HL-60 (cell line): ENCODE data around the gene SLC16A11.

Experiments
- DNase-seq, 2 experiments: peaks; one replicate each; pipeline ENCODE4 v3.0.0-alpha.2; 2010 to 2020; ENCODE audit warnings: low read depth in 1 of 2, low spot score in 1 of 2
- H3K27ac ChIP-seq: fragments of 250-450 bp; sonication (Bioruptor Pico); replicated peaks from 2 replicates; pipeline ENCODE4 v1.5.1; 2020; ENCODE audit warnings: mild to moderate bottlenecking, moderate library complexity
- H3K27me3 ChIP-seq: fragments of 250-450 bp; sonication (Bioruptor Pico); 2 replicates; pipeline ENCODE4 v1.5.1; 2021; ENCODE audit warnings: mild to moderate bottlenecking, moderate library complexity; ENCODE audit not compliant: insufficient read depth, poor library complexity, severe bottlenecking
- H3K4me3 ChIP-seq: replicated peaks from 2 replicates; pipeline ENCODE4 v1.5.1; 2011; ENCODE audit warnings: mild to moderate bottlenecking, control low read depth, low read length; ENCODE audit not compliant: insufficient read depth
- GABPA ChIP-seq: IDR thresholded peaks from 2 replicates; pipeline ENCODE4 v1.6.1; 2012; ENCODE audit warnings: low read depth
- POLR2AphosphoS5 ChIP-seq: IDR thresholded peaks from 2 replicates; pipeline ENCODE4 v1.6.1; 2012; ENCODE audit warnings: low read depth
- SPI1 ChIP-seq: IDR thresholded peaks from 2 replicates; pipeline ENCODE4 v1.6.1; 2012; ENCODE audit warnings: low read depth, mild to moderate bottlenecking, borderline replicate concordance
- TF ChIP-seq, protein P1 (sequence below): IDR thresholded peaks from one replicate; pipeline ENCODE4 v1.5.1; 2011; ENCODE audit warnings: low read length, control low read depth, inconsistent platforms; ENCODE audit not compliant: insufficient read depth
- TF ChIP-seq, protein P2 (sequence below): IDR thresholded peaks from 2 replicates; pipeline ENCODE4 v1.6.1; 2012; ENCODE audit warnings: low read depth; ENCODE audit not compliant: insufficient replicate concordance

SLC16A11 gene

DNA sequence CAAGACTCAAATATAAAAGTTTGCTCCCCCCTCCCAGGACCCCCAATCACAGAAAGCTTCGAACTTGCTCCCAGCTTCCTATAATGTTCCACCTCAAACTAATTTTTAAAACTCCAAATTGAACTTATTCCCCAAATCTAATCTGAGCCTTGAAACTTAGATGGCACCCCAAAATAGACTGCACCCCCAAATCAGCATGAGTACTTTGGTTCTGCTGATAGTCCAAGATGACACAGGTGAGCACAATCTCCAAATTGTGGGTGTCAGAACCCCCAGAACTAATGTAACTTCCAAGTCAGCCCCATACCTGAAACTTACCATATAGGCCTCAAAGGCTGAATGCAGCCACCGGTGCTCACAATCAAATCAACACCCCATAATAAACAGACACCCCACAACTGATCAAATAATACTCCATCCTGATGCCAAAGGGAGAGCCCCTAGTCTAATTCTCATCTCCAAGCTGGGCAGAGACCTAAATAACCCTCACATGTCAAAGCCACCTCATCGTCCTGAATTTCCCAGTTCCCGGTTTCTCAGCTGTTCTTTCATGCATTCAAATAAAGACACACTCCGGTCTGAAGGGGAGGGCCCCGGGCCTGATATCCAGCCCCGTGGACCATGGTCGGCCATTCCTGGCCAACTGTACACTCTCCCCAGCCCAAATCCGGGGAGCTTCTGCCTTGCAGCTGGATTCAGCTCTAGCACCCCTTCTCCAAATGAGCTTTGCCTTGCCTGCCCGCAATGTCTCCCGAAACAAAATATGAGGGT is 22.8 kb downstream of the SLC16A11 start:
- Histone ChIP-seq H3K27me3 (no peaks in the 10 kb centered on the region), H3K4me3 (no peak overlapping the region), H3K27ac (no peak overlapping the region)
- TF ChIP-seq, protein P1, sequence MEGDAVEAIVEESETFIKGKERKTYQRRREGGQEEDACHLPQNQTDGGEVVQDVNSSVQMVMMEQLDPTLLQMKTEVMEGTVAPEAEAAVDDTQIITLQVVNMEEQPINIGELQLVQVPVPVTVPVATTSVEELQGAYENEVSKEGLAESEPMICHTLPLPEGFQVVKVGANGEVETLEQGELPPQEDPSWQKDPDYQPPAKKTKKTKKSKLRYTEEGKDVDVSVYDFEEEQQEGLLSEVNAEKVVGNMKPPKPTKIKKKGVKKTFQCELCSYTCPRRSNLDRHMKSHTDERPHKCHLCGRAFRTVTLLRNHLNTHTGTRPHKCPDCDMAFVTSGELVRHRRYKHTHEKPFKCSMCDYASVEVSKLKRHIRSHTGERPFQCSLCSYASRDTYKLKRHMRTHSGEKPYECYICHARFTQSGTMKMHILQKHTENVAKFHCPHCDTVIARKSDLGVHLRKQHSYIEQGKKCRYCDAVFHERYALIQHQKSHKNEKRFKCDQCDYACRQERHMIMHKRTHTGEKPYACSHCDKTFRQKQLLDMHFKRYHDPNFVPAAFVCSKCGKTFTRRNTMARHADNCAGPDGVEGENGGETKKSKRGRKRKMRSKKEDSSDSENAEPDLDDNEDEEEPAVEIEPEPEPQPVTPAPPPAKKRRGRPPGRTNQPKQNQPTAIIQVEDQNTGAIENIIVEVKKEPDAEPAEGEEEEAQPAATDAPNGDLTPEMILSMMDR = no peak
- TF ChIP-seq SPI1 = no peak
- DNase-seq = no peak

DNA sequence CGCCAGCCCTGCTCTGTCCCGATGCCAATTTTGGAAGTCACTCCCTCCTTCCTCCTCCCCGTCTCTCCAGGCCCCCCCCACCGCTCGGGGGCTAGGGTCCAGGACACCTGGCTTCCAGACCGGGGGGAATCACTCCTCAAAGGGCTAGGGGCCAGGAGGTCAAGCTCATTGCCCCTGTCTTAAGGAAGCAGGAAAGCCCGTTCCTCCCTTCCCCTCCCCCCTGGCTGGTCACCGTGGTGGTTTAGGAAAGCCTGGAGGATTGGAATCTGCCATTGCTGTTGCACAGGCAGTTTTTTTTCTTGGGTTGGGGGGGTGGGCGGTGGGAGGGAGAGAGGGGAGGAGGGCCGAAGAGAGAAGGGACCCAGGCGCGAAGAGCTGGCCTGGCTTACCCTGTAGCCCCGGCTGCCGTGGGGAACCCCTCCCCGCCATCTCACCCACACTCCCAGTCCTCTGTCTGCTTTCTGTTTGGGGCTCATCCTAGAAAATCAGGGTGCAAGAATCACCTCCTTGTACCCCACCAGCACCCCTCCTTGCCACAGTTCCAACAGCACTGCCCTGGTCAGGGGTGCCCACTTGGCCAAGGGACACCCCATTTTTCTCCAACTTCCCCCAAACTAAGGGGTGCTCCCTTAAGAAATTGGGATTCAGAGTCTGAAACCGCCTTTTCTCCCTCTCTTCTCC is 23.9 kb downstream of the SLC16A11 start:
- H3K27me3 ChIP-seq = no peaks in the 10 kb centered on the region
- H3K4me3 ChIP-seq = no peak overlapping the region
- no peak overlapping the region for H3K27ac ChIP-seq
- no peak for DNase-seq
- TF ChIP-seq, protein P2, sequence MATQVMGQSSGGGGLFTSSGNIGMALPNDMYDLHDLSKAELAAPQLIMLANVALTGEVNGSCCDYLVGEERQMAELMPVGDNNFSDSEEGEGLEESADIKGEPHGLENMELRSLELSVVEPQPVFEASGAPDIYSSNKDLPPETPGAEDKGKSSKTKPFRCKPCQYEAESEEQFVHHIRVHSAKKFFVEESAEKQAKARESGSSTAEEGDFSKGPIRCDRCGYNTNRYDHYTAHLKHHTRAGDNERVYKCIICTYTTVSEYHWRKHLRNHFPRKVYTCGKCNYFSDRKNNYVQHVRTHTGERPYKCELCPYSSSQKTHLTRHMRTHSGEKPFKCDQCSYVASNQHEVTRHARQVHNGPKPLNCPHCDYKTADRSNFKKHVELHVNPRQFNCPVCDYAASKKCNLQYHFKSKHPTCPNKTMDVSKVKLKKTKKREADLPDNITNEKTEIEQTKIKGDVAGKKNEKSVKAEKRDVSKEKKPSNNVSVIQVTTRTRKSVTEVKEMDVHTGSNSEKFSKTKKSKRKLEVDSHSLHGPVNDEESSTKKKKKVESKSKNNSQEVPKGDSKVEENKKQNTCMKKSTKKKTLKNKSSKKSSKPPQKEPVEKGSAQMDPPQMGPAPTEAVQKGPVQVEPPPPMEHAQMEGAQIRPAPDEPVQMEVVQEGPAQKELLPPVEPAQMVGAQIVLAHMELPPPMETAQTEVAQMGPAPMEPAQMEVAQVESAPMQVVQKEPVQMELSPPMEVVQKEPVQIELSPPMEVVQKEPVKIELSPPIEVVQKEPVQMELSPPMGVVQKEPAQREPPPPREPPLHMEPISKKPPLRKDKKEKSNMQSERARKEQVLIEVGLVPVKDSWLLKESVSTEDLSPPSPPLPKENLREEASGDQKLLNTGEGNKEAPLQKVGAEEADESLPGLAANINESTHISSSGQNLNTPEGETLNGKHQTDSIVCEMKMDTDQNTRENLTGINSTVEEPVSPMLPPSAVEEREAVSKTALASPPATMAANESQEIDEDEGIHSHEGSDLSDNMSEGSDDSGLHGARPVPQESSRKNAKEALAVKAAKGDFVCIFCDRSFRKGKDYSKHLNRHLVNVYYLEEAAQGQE = no peak
- TF ChIP-seq POLR2AphosphoS5 = no peak
- TF ChIP-seq GABPA = no peak
- TF ChIP-seq, protein P1 = no peak
- no peak for TF ChIP-seq SPI1

DNA sequence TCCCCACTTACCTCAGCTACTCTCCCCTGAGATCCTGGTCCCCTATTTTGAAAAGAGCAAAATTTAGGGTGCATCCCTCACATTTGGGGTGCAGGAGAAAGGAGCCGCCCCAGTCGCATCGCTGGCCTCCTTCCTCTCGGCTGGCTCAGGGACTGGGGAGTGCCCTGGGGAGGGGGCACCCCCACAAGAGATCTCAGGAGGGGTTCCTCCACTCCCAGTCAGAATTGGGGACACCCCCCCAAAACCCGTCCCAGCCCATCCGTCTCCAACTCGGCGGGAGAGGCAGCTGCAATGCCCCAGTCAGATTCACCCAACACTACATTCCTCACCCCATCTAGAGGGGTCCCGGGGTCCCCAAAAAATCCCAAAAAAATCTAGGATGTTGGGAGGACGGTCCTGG is 24.5 kb downstream of the SLC16A11 start:
- H3K27ac ChIP-seq = no peak overlapping the region

DNA sequence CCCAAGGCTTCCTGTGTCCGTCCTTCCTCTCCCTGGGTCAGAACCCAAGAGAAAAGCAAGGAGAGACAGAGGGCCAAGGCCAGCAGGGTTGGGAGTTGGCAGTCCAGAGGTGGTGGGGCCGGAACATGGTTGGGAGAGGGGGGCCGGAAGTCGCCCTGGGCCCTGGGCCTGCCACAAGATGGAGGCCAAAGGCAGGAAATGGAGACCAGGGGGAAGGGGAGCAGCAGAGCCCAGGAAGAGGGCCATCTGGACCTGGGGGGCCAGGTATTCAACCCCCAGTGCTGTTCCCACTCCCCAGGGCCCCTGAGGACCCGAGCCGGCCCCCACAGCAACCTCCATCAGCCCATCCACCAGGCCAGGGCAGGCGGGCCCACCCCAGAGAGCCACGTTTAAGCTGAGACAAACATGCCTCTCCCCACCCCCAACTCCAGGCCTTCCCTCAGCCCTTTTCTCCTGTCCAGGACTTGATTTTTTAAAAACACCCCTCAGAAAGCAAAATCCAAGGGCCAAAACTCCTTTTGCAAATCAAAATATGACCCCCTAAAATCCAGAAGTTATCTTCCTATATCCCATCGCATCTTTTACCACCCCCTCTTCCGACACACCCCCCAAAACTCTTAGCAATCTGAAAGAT is 25.4 kb downstream of the SLC16A11 start:
- Histone ChIP-seq H3K4me3 (no peak overlapping the region), H3K27ac (no peak overlapping the region)
- TF ChIP-seq SPI1 (no peak), POLR2AphosphoS5 (no peak), GABPA (no peak)
- TF ChIP-seq, protein P1 = no peak
- TF ChIP-seq, protein P2 = no peak

More for the DNA sequence above, 24.5 kb downstream of the SLC16A11 start:
- no peaks in the 10 kb centered on the region for H3K27me3 ChIP-seq
- H3K4me3 ChIP-seq = no peak overlapping the region
- DNase-seq = no peak
- TF ChIP-seq SPI1 = no peak

More for the DNA sequence above, 25.4 kb downstream of the SLC16A11 start:
- DNase-seq = no peak
- H3K27me3 ChIP-seq = no peaks in the 10 kb centered on the region
